HUES48 (cell line): Measurements from ENCODE around the gene OLFM1.
"Not testable (repeated sequence)": the region's sequence is repeated elsewhere in the genome, so short reads cannot be mapped to it uniquely, and the experiment has no call there.

Experiments used
- H3K27ac ChIP-seq: one replicate; pipeline ENCODE4 v1.7.0; 2013; ENCODE audit warnings: low read depth, low read length, inconsistent platforms
- H3K27me3 ChIP-seq: 2 replicates; pipeline ENCODE4 v1.6.1; 2013; ENCODE audit warnings: mild to moderate bottlenecking, low read length; ENCODE audit not compliant: control insufficient read depth, insufficient read depth
- H3K36me3 ChIP-seq: 2 replicates; pipeline ENCODE4 v1.6.1; 2013; ENCODE audit warnings: low read length; ENCODE audit not compliant: control insufficient read depth, insufficient read depth
- H3K4me1 ChIP-seq: 2 replicates; pipeline ENCODE4 v1.6.1; 2013; ENCODE audit warnings: mild to moderate bottlenecking, low read length; ENCODE audit not compliant: control insufficient read depth, insufficient read depth
- H3K4me3 ChIP-seq: 2 replicates; pipeline ENCODE4 v1.5.1; 2013; ENCODE audit warnings: mild to moderate bottlenecking, low read depth, low read length
- H3K9ac ChIP-seq: 2 replicates; pipeline ENCODE4 v1.6.1; 2013; ENCODE audit warnings: mild to moderate bottlenecking, low read depth, low read length, moderate library complexity
- H3K9me3 ChIP-seq: 2 replicates; pipeline ENCODE4 v1.6.1; 2013; ENCODE audit warnings: low read length; ENCODE audit not compliant: control insufficient read depth, insufficient read depth

OLFM1 gene

GRCh38 chr9:135103931-135104639, 16.6 kb downstream of the OLFM1 start:
- Histone ChIP-seq H3K27ac (no peak overlapping the region), H3K36me3 (peaks cover 22% of the 10 kb centered on the region), H3K9me3 (no peaks in the 10 kb centered on the region), H3K27me3 (no peaks in the 10 kb centered on the region), H3K4me1 (peaks cover 7% of the 10 kb centered on the region; the same call in 1 of the 2 replicates), H3K4me3 (no peak overlapping the region), H3K9ac (no peak overlapping the region)

GRCh38 chr9:135104761-135105160, 17.3 kb downstream of the OLFM1 start:
- Histone ChIP-seq H3K4me1 (peaks cover 7% of the 10 kb centered on the region; the same call in 1 of the 2 replicates), H3K36me3 (peaks cover 16% of the 10 kb centered on the region), H3K9me3 (no peaks in the 10 kb centered on the region), H3K4me3 (no peak overlapping the region), H3K27ac (no peak overlapping the region), H3K27me3 (no peaks in the 10 kb centered on the region), H3K9ac (no peak overlapping the region)

- H3K9me3 ChIP-seq, result no peaks in the 10 kb centered on the region
- peaks cover 7% of the 10 kb centered on the region; the same call in 1 of the 2 replicates for H3K4me1 ChIP-seq
- no peaks in the 10 kb centered on the region for H3K27me3 ChIP-seq
- no peak overlapping the region for H3K27ac ChIP-seq
- peaks cover 11% of the 10 kb centered on the region for H3K36me3 ChIP-seq
- no peak overlapping the region for H3K4me3 ChIP-seq
- H3K9ac ChIP-seq, result no peak overlapping the region
Observed at GRCh38 chr9:135105211-135105745, 17.8 kb downstream of the OLFM1 start.

- Histone ChIP-seq H3K36me3 (peaks cover 4% of the 10 kb centered on the region; the same call in 1 of the 2 replicates), H3K4me1 (peaks cover 7% of the 10 kb centered on the region; the same call in 1 of the 2 replicates), H3K27me3 (no peaks in the 10 kb centered on the region), H3K9ac (no peak overlapping the region), H3K27ac (no peak overlapping the region), H3K4me3 (no peak overlapping the region), H3K9me3 (no peaks in the 10 kb centered on the region)
Observed at GRCh38 chr9:135105938-135106491, 18.5 kb downstream of the OLFM1 start.

- peaks cover 7% of the 10 kb centered on the region; the same call in 1 of the 2 replicates for H3K4me1 ChIP-seq
- H3K27ac ChIP-seq, result no peak overlapping the region
- no peaks in the 10 kb centered on the region for H3K27me3 ChIP-seq
- no peak overlapping the region for H3K4me3 ChIP-seq
- H3K9ac ChIP-seq, result no peak overlapping the region
- no peaks in the 10 kb centered on the region for H3K36me3 ChIP-seq
- H3K9me3 ChIP-seq, result no peaks in the 10 kb centered on the region
Observed at GRCh38 chr9:135106551-135107270, 19.2 kb downstream of the OLFM1 start.

GRCh38 chr9:135107581-135108235, 20.2 kb downstream of the OLFM1 start:
- H3K9me3 ChIP-seq, result no peaks in the 10 kb centered on the region
- no peaks in the 10 kb centered on the region for H3K27me3 ChIP-seq
- H3K36me3 ChIP-seq, result no peaks in the 10 kb centered on the region
- no peak overlapping the region for H3K4me3 ChIP-seq
- H3K4me1 ChIP-seq, result peaks cover 7% of the 10 kb centered on the region; the same call in 1 of the 2 replicates
- no peak overlapping the region for H3K9ac ChIP-seq
- H3K27ac ChIP-seq, result no peak overlapping the region

- no peak overlapping the region for H3K27ac ChIP-seq
- no peak overlapping the region for H3K9ac ChIP-seq
- H3K36me3 ChIP-seq, result no peaks in the 10 kb centered on the region
- peaks cover 7% of the 10 kb centered on the region; the same call in 1 of the 2 replicates for H3K4me1 ChIP-seq
- H3K4me3 ChIP-seq, result no peak overlapping the region
- no peaks in the 10 kb centered on the region for H3K9me3 ChIP-seq
- H3K27me3 ChIP-seq, result no peaks in the 10 kb centered on the region
Observed at GRCh38 chr9:135108831-135109510, 21.5 kb downstream of the OLFM1 start.

- Histone ChIP-seq H3K36me3 (no peaks in the 10 kb centered on the region), H3K9me3 (no peaks in the 10 kb centered on the region), H3K27ac (no peak overlapping the region), H3K27me3 (no peaks in the 10 kb centered on the region), H3K9ac (no peak overlapping the region), H3K4me1 (peaks cover 7% of the 10 kb centered on the region; the same call in 1 of the 2 replicates), H3K4me3 (no peak overlapping the region)
Observed at GRCh38 chr9:135109650-135110049, 22.2 kb downstream of the OLFM1 start.

GRCh38 chr9:135110416-135110815, 22.9 kb downstream of the OLFM1 start:
- Histone ChIP-seq H3K9ac (no peak overlapping the region), H3K36me3 (no peaks in the 10 kb centered on the region), H3K27ac (no peak overlapping the region), H3K27me3 (no peaks in the 10 kb centered on the region), H3K4me3 (no peak overlapping the region), H3K4me1 (peaks cover 7% of the 10 kb centered on the region; the same call in 1 of the 2 replicates), H3K9me3 (no peaks in the 10 kb centered on the region)

- not testable (repeated sequence) for H3K9me3 ChIP-seq, H3K36me3 ChIP-seq, H3K27ac ChIP-seq, H3K9ac ChIP-seq, H3K27me3 ChIP-seq, H3K4me1 ChIP-seq, H3K4me3 ChIP-seq
Observed at GRCh38 chr9:135111600-135111999, 24.1 kb downstream of the OLFM1 start.
